Activated naive CD8-positive, alpha-beta T cell (primary cell): ENCODE results near the gene HECW1.

Experiments used
- H3K27ac Mint-ChIP-seq: one replicate; pipeline ENCODE4 v1.8.0; 2021; ENCODE audit warnings: mixed read lengths
- H3K27me3 Mint-ChIP-seq: one replicate; pipeline ENCODE4 v1.8.0; 2021; ENCODE audit warnings: mixed read lengths
- H3K36me3 Mint-ChIP-seq: one replicate; pipeline ENCODE4 v1.8.0; 2021; ENCODE audit warnings: mixed read lengths
- H3K4me1 Mint-ChIP-seq: one replicate; pipeline ENCODE4 v1.8.0; 2021; ENCODE audit warnings: low read depth, mixed read lengths
- H3K4me3 Mint-ChIP-seq: one replicate; pipeline ENCODE4 v1.8.0; 2021; ENCODE audit warnings: mild to moderate bottlenecking, mixed read lengths
- H3K9me3 Mint-ChIP-seq: one replicate; pipeline ENCODE4 v1.8.0; 2021; ENCODE audit warnings: low read depth, mixed read lengths

Gene HECW1

GRCh38 chr7:43104874-43105520 is 7.5 kb upstream of the HECW1 start:
- no peaks in the 10 kb centered on the region for H3K4me1 Mint-ChIP-seq

GRCh38 chr7:43105521-43106120 is 6.8 kb upstream of the HECW1 start:
- Mint-ChIP-seq H3K27ac (no peak overlapping the region), H3K4me3 (no peak overlapping the region), H3K9me3 (no peaks in the 10 kb centered on the region), H3K4me1 (no peaks in the 10 kb centered on the region), H3K36me3 (no peaks in the 10 kb centered on the region), H3K27me3 (peaks cover 34% of the 10 kb centered on the region)

More at GRCh38 chr7:43104874-43105520, 7.5 kb upstream of the HECW1 start:
- Mint-ChIP-seq H3K27me3 (peaks cover 34% of the 10 kb centered on the region), H3K27ac (no peak overlapping the region), H3K9me3 (no peaks in the 10 kb centered on the region), H3K4me3 (no peak overlapping the region), H3K36me3 (no peaks in the 10 kb centered on the region)

- Mint-ChIP-seq H3K36me3 (no peaks in the 10 kb centered on the region), H3K27ac (no peak overlapping the region), H3K4me3 (no peak overlapping the region), H3K27me3 (peaks cover 45% of the 10 kb centered on the region), H3K4me1 (peaks cover 10% of the 10 kb centered on the region), H3K9me3 (no peaks in the 10 kb centered on the region)
Measured at GRCh38 chr7:43108255-43109011, 4.0 kb upstream of the HECW1 start.

DNA sequence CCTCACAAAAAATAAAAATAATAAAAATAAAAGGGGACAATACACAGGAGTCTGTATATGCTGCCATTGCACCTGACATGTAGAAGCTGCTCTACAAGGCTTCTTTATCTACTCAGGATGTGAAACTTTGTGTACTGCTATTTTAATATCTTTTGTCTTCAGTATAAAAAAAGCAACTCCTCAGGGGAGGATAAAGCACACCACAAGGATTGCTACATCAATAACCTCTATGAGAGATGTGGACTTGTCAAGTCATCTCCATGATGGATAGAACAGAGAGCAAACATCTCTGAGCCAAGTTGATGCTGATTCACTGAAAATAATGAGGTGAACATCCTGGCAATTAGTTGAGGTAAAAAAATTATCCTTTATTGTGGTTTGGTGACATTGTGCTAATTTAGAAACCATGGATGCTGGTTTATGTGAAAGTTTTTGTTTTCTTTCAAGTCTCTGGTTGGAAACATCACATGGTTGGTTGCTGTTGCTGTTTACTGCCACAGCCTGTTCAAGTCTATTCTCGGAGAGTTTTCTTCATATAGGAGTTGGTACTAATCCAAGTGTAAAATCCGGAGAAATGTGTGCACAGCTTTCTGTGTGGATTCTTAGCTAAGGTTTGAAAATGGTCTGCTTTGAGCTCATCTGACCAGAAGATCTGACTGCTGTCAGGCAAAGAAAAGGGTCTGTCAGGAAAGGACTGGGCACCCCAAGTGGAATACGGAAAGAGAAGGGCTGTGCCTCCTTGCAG is 1.5 kb upstream of the HECW1 start:
- Mint-ChIP-seq H3K9me3 (no peaks in the 10 kb centered on the region), H3K27me3 (peaks cover 58% of the 10 kb centered on the region), H3K36me3 (no peaks in the 10 kb centered on the region), H3K4me1 (peaks cover 16% of the 10 kb centered on the region), H3K27ac (no peak overlapping the region), H3K4me3 (no peak overlapping the region)

- peak overlapping the region; percentile 2 for H3K4me3 Mint-ChIP-seq
Measured at GRCh38 chr7:43111630-43112458, 603 bp upstream of the HECW1 start.

GRCh38 chr7:43112941-43113621 is 634 bp downstream of the HECW1 start:
- Mint-ChIP-seq H3K9me3 (no peaks in the 10 kb centered on the region), H3K27me3 (peaks cover 65% of the 10 kb centered on the region), H3K27ac (no peak overlapping the region), H3K4me3 (no peak overlapping the region), H3K36me3 (no peaks in the 10 kb centered on the region), H3K4me1 (peaks cover 16% of the 10 kb centered on the region)

More at GRCh38 chr7:43111630-43112458, 603 bp upstream of the HECW1 start:
- Mint-ChIP-seq H3K4me1 (peaks cover 16% of the 10 kb centered on the region), H3K9me3 (no peaks in the 10 kb centered on the region), H3K27me3 (peaks cover 62% of the 10 kb centered on the region), H3K27ac (no peak overlapping the region), H3K36me3 (no peaks in the 10 kb centered on the region)

GRCh38 chr7:43113622-43114457 is 1.4 kb downstream of the HECW1 start:
- Mint-ChIP-seq H3K9me3 (no peaks in the 10 kb centered on the region), H3K4me3 (peak overlapping the region; percentile 30), H3K27me3 (peaks cover 60% of the 10 kb centered on the region), H3K4me1 (peaks cover 16% of the 10 kb centered on the region), H3K27ac (no peak overlapping the region), H3K36me3 (no peaks in the 10 kb centered on the region)

GRCh38 chr7:43114458-43114780 is 2.0 kb downstream of the HECW1 start:
- no peaks in the 10 kb centered on the region for H3K36me3 Mint-ChIP-seq

GRCh38 chr7:43116451-43116850 is 4.0 kb downstream of the HECW1 start:
- peaks cover 49% of the 10 kb centered on the region for H3K27me3 Mint-ChIP-seq

More at GRCh38 chr7:43114458-43114780, 2.0 kb downstream of the HECW1 start:
- no peak overlapping the region for H3K4me3 Mint-ChIP-seq
- H3K4me1 Mint-ChIP-seq, result peaks cover 16% of the 10 kb centered on the region
- H3K27me3 Mint-ChIP-seq, result peaks cover 54% of the 10 kb centered on the region
- H3K9me3 Mint-ChIP-seq, result no peaks in the 10 kb centered on the region
- no peak overlapping the region for H3K27ac Mint-ChIP-seq

DNA sequence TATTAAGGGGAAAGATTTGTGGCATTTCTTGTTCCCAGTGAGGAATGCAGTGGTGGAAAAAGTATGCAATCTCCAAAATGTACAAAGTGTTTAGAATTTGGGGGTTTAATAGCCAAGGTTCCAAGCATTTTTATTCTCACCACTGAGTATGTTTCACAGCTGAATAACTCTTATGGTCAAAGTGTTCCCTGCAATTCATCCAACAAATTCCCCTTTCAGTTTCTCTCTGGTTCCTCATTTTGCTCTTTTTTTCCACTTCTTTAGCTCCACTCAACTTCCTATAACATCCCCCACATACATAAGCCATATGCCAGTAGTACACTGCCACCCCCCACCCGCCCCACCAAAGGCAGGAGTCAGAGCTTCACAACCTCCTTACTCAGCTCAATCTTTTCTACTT is 4.6 kb downstream of the HECW1 start:
- H3K27ac Mint-ChIP-seq, result no peak overlapping the region
- H3K4me1 Mint-ChIP-seq, result peaks cover 8% of the 10 kb centered on the region
- no peaks in the 10 kb centered on the region for H3K36me3 Mint-ChIP-seq
- peaks cover 48% of the 10 kb centered on the region for H3K27me3 Mint-ChIP-seq
- H3K9me3 Mint-ChIP-seq, result no peaks in the 10 kb centered on the region
- no peak overlapping the region for H3K4me3 Mint-ChIP-seq

More at GRCh38 chr7:43116451-43116850, 4.0 kb downstream of the HECW1 start:
- no peaks in the 10 kb centered on the region for H3K36me3 Mint-ChIP-seq
- no peaks in the 10 kb centered on the region for H3K9me3 Mint-ChIP-seq
- no peak overlapping the region for H3K27ac Mint-ChIP-seq
- peaks cover 11% of the 10 kb centered on the region for H3K4me1 Mint-ChIP-seq
- H3K4me3 Mint-ChIP-seq, result no peak overlapping the region

DNA sequence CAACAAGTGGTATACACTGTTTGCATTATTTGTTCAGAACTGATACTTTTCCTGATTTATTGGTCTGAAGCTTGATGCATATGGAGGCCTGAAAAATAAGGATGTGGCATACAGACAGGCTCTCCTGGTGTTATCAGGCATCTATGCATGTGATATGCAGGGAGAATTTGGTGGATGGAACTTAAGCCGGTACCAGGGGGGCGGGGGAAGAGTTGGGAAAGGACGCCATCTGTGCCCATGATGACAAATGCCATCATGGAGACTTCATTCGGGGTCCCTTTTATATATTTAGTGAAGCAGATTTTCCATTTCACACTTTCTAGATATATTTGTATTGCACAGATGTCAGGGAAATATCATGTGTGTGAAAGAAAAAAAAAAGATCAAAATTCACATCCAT is 5.4 kb downstream of the HECW1 start:
- H3K4me1 Mint-ChIP-seq, result peaks cover 6% of the 10 kb centered on the region
- H3K4me3 Mint-ChIP-seq, result no peak overlapping the region
- H3K27me3 Mint-ChIP-seq, result peaks cover 46% of the 10 kb centered on the region
- no peaks in the 10 kb centered on the region for H3K36me3 Mint-ChIP-seq
- H3K27ac Mint-ChIP-seq, result no peak overlapping the region
- no peaks in the 10 kb centered on the region for H3K9me3 Mint-ChIP-seq

- Mint-ChIP-seq H3K4me1 (peaks cover 6% of the 10 kb centered on the region), H3K36me3 (no peaks in the 10 kb centered on the region), H3K4me3 (no peak overlapping the region), H3K27ac (no peak overlapping the region), H3K27me3 (peaks cover 46% of the 10 kb centered on the region), H3K9me3 (no peaks in the 10 kb centered on the region)
Measured at GRCh38 chr7:43118313-43118712, 5.9 kb downstream of the HECW1 start.

DNA sequence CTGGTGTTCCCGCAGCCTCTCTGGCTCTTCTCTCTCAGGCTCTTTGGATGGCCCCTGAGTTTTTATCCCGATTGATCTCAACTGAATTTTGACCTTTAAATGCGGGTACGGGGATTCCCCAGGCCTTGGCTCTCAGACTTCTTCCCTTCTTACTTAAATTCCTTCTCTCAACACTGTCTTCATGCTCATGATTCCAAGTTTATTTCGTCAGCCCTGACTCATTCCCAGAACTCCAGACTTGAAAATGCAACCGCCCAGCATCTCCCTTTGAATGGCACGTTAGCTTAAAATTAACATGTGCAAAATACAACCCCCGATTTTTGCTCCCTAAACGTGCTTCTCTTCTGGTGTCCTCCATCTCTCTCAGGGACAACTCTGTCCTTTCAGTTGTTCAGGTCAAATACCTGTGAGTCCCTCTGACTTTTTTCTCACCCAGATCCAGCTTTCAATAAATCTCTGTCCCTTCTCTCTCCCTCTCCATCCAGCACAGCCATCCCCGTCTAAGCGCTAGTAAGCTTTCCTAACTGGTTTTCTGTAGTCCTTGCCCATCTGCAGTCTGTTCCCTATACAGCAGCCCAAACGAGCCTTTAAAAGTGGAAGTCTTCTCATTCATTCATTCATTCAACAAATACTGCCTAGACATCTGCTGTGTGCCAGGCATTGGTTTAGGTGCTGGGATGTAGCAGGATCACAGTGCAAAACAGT is 7.1 kb downstream of the HECW1 start:
- no peaks in the 10 kb centered on the region for H3K4me1 Mint-ChIP-seq
- no peaks in the 10 kb centered on the region for H3K36me3 Mint-ChIP-seq
- no peaks in the 10 kb centered on the region for H3K9me3 Mint-ChIP-seq
- H3K4me3 Mint-ChIP-seq, result no peak overlapping the region
- H3K27ac Mint-ChIP-seq, result no peak overlapping the region
- H3K27me3 Mint-ChIP-seq, result peaks cover 41% of the 10 kb centered on the region
